A549 (cell line): ENCODE results near the gene EED. TPM values are rescaled to one million over a fixed set of nuclear protein-coding genes. Genes with fewer than 3 reads are reported as not detected.

ENCODE experiments used
- ATAC-seq, 2 experiments: fragments of 200-7000 bp in 1 of 2; fragments of >200 bp in 1 of 2; cut with Nextera tagmentation in 1 of 2; cut with Tn5 transposase in 1 of 2; 3 replicates each; pipeline versions ENCODE4 v1.8.0 to v1.9.1; 2018 to 2020; ENCODE audit warnings: mild to moderate bottlenecking in 1 of 2, moderate library complexity in 1 of 2
- CTCF ChIA-PET: fragments of 300-600 bp; sonication (Branson Sonifier 250); formaldehyde crosslinking; extraction: SDS; loops from one replicate; lab custom pipeline; 2021; ENCODE audit warnings: antibody characterized with exemption, inconsistent platforms; lab: Yijun Ruan, JAX
- POLR2A ChIA-PET: fragments of 350-600 bp; formaldehyde crosslinking; extraction: SDS; loops from one replicate; lab custom pipeline; 2021; ENCODE audit warnings: antibody characterized with exemption, inconsistent platforms; lab: Yijun Ruan, JAX
- DNase-seq, 2 experiments: peaks; one replicate each; pipeline versions ENCODE4 v3.0.0 to v3.0.0-alpha.2; 2011 to 2016; ENCODE audit warnings: low read depth in 1 of 2, low spot score in 1 of 2
- FAIRE-seq: peaks from 2 replicates; lab custom pipeline; 2011; peaks lifted over from hg19 to GRCh38; lab: Jason Lieb, UNC
- H3K27ac ChIP-seq, 2 experiments: fragments of >200 bp; sonication (Bioruptor Twin); formaldehyde crosslinking; 3 replicates each; pipeline ENCODE4 v1.5.1; 2016 to 2017
- H3K4me1 ChIP-seq: fragments of >200 bp; sonication (Bioruptor Twin); formaldehyde crosslinking; 3 replicates; pipeline ENCODE4 v1.6.1; 2016
- H3K4me2 ChIP-seq: fragments of >200 bp; sonication (Bioruptor Twin); formaldehyde crosslinking; 3 replicates; pipeline ENCODE4 v1.6.1; 2016
- H3K4me3 ChIP-seq: fragments of >200 bp; sonication (Bioruptor Twin); formaldehyde crosslinking; 3 replicates; pipeline ENCODE4 v1.5.1; 2016
- H3K9me3 ChIP-seq: fragments of >200 bp; sonication (Bioruptor Twin); formaldehyde crosslinking; 3 replicates; pipeline ENCODE4 v1.6.1; 2016
- CBX2 ChIP-seq: fragments of 200-600 bp; sonication (generic); IDR thresholded peaks from 2 replicates; pipeline ENCODE4 v1.6.1; 2016; ENCODE audit warnings: low read depth, mild to moderate bottlenecking, borderline replicate concordance
- CEBPB ChIP-seq, 2 experiments: fragments of >200 bp in 1 of 2; sonication (Bioruptor Twin) in 1 of 2; formaldehyde crosslinking in 1 of 2; IDR thresholded peaks; 2 replicates each; pipeline ENCODE4 v1.6.1; 2012 to 2016
- CHD2 ChIP-seq: fragments of 150-350 bp; IDR thresholded peaks from 2 replicates; pipeline ENCODE4 v1.6.1; 2014; ENCODE audit warnings: low read length; ENCODE audit not compliant: partially characterized antibody
- CTCF ChIP-seq: fragments of >200 bp; sonication (Bioruptor Twin); formaldehyde crosslinking; IDR thresholded peaks from 3 replicates; pipeline ENCODE4 v1.5.1; 2016
- EP300 ChIP-seq, 2 experiments: fragments of >200 bp; sonication (Bioruptor Twin); formaldehyde crosslinking; IDR thresholded peaks; 2 replicates in 1 of 2; 3 replicates in 1 of 2; pipeline ENCODE4 v1.6.1; 2016 to 2017
- FOSB ChIP-seq: fragments of 250-450 bp; sonication (Bioruptor Pico); IDR thresholded peaks from 2 replicates; pipeline ENCODE4 v1.5.0; 2020; ENCODE audit warnings: mild to moderate bottlenecking, moderate library complexity
- FOXS1 ChIP-seq: fragments of 250-450 bp; sonication (Bioruptor Pico); IDR thresholded peaks from 2 replicates; pipeline ENCODE4 v1.5.0; 2020; ENCODE audit warnings: mild to moderate bottlenecking, moderate library complexity
- HOXA7 ChIP-seq: fragments of 250-450 bp; sonication (Bioruptor Pico); IDR thresholded peaks from 2 replicates; pipeline ENCODE4 v1.5.0; 2020; ENCODE audit warnings: mild to moderate bottlenecking, moderate library complexity
- HOXB5 ChIP-seq: fragments of 250-450 bp; sonication (Bioruptor Pico); IDR thresholded peaks from 2 replicates; pipeline ENCODE4 v1.5.0; 2020; ENCODE audit warnings: mild to moderate bottlenecking, moderate library complexity
- JUN ChIP-seq, 2 experiments: fragments of >200 bp; sonication (Bioruptor Twin); formaldehyde crosslinking; IDR thresholded peaks; 2 replicates in 1 of 2; 3 replicates in 1 of 2; pipeline ENCODE4 v1.6.1; 2016 to 2017
- MYC ChIP-seq: IDR thresholded peaks from 2 replicates; pipeline ENCODE4 v1.6.1; 2012; ENCODE audit warnings: mild to moderate bottlenecking, inconsistent platforms, low read length, improper control_type of control experiment, borderline replicate concordance
- NFE2L2 ChIP-seq: fragments of 150-350 bp; conservative IDR thresholded peaks from 2 replicates; pipeline ENCODE4 v1.6.1; 2014; ENCODE audit warnings: low read length
- NPAS2 ChIP-seq: fragments of 250-450 bp; sonication (Bioruptor Pico); IDR thresholded peaks from 2 replicates; pipeline ENCODE4 v1.8.0; 2022; ENCODE audit warnings: mild to moderate bottlenecking, moderate library complexity, borderline replicate concordance
- PBX3 ChIP-seq: IDR thresholded peaks from 2 replicates; pipeline ENCODE4 v1.6.1; 2012
- POLR2A ChIP-seq: IDR thresholded peaks from 2 replicates; pipeline ENCODE4 v1.6.1; 2012; ENCODE audit warnings: mild to moderate bottlenecking, low read length
- RAD21 ChIP-seq, 2 experiments: fragments of >200 bp in 1 of 2; sonication (Bioruptor Twin) in 1 of 2; formaldehyde crosslinking in 1 of 2; IDR thresholded peaks in 1 of 2; conservative IDR thresholded peaks in 1 of 2; 2 replicates in 1 of 2; 3 replicates in 1 of 2; pipeline ENCODE4 v1.6.1; 2012 to 2018; ENCODE audit warnings: inconsistent platforms in 1 of 2
- RFX5 ChIP-seq: fragments of 450-650 bp; IDR thresholded peaks from 2 replicates; pipeline ENCODE4 v1.7.1; 2014; ENCODE audit warnings: antibody characterized with exemption, mild to moderate bottlenecking, moderate library complexity
- RNF2 ChIP-seq: fragments of 200-600 bp; sonication (generic); IDR thresholded peaks from 2 replicates; pipeline ENCODE4 v1.6.1; 2016; ENCODE audit warnings: low read depth, mild to moderate bottlenecking, antibody characterized with exemption, moderate library complexity, borderline replicate concordance
- SREBF2 ChIP-seq: fragments of 450-650 bp; IDR thresholded peaks from 2 replicates; pipeline ENCODE4 v1.6.1; 2014; ENCODE audit warnings: mild to moderate bottlenecking, moderate library complexity
- USF2 ChIP-seq: fragments of 450-650 bp; IDR thresholded peaks from 2 replicates; pipeline ENCODE4 v1.6.1; 2014; ENCODE audit warnings: antibody characterized with exemption
- ZC3H11A ChIP-seq: fragments of 450-650 bp; IDR thresholded peaks from 2 replicates; pipeline ENCODE4 v1.6.1; 2014; ENCODE audit warnings: antibody characterized with exemption, mild to moderate bottlenecking
- ZNF302 ChIP-seq: fragments of 250-450 bp; sonication (Bioruptor Pico); IDR thresholded peaks from 2 replicates; pipeline ENCODE4 v1.9.0; 2021; ENCODE audit warnings: inconsistent platforms, mild to moderate bottlenecking, moderate library complexity
- ZSCAN20 ChIP-seq: fragments of 250-450 bp; sonication (Bioruptor Pico); IDR thresholded peaks from 2 replicates; pipeline ENCODE4 v1.8.0; 2022; ENCODE audit warnings: mild to moderate bottlenecking, moderate library complexity
- WGBS: methylation state at CpG from one replicate; pipeline ENCODE4 v1.1.6; 2017; ENCODE audit errors: missing lambda C conversion rate; 5-methylcytosine and 5-hydroxymethylcytosine counted together
- polyA plus RNA-seq, 4 experiments: library from polyadenylated mRNA; depleted of rRNA in 3 of 4; stranded (reverse); fragments of >200 nt; fragmentation: RNase III in 1 of 4; extraction: RNeasy Plus Mini Kit Qiagen cat#74134 plus additional on column Dnase treatment in 1 of 4; gene quantifications; 2 replicates in 3 of 4; 3 replicates in 1 of 4; pipeline ENCODE4 v1.2.3, GENCODE V29; 2011 to 2017

Gene EED
- polyA plus RNA-seq, 2 of the 4 experiments (the other 2 are of a cell fraction): 33.0 to 43.6 TPM

GRCh38 chr11:86204356-86204755 lies 40.2 kb upstream of the EED start:
- POLR2A ChIA-PET: interaction anchor here (0.7 kb wide), 1 partner anchor 12 kb away, joined by 5 read pairs; no protein-coding TSS in a partner anchor
- TF ChIP-seq NPAS2 (CRISPR knock-in tag) (no peak), SREBF2 (no peak), EP300 (IDR thresholded peaks at IDR 0.05) (no peak), PBX3 (no peak), CHD2 (no peak), MYC (no peak), HOXB5 (CRISPR knock-in tag) (no peak), ZSCAN20 (CRISPR knock-in tag) (no peak)
- TF ChIP-seq, all 56 proteins: peak for 0
- WGBS: 62% methylated on average over 1 of the region's 1 CpG
- FAIRE-seq (no peak), DNase-seq (no peak), ATAC-seq (no peak)
- no peaks in the 10 kb centered on the region for H3K4me1 ChIP-seq
- CTCF ChIA-PET: interaction anchor here (0.6 to 6.1 kb wide), 9 partner anchors 9 to 613 kb away, joined by 3 to 25 read pairs (median 4); partner anchors contain the start of gene CCDC83
- no peak overlapping the region for H3K4me2 ChIP-seq
- H3K27ac ChIP-seq: no peak overlapping the region
- H3K4me3 ChIP-seq: no peak overlapping the region
- H3K9me3 ChIP-seq: no peaks in the 10 kb centered on the region

GRCh38 chr11:86205421-86206336 lies 38.9 kb upstream of the EED start:
- DNase-seq (no peak), FAIRE-seq (no peak), ATAC-seq (no peak)
- no peak overlapping the region for H3K4me2 ChIP-seq
- H3K27ac ChIP-seq: no peak overlapping the region
- CTCF ChIA-PET: interaction anchor here (1.2 to 6.1 kb wide), 6 partner anchors 10 to 351 kb away, joined by 3 to 25 read pairs (median 8); partner anchors contain the start of gene CCDC83
- 80% methylated on average over 11 of the region's 11 CpGs for WGBS
- H3K4me1 ChIP-seq: no peaks in the 10 kb centered on the region
- no peaks in the 10 kb centered on the region for H3K9me3 ChIP-seq
- TF ChIP-seq JUN (IDR thresholded peaks at IDR 0.05) (no peak), ZC3H11A (no peak), RAD21 (conservative IDR thresholded peaks at IDR 0.05 in 1 of 2, IDR thresholded peaks at IDR 0.05 in 1 of 2) (peak; percentile 22 to 28; a peak in 2 of 5 replicates), EP300 (IDR thresholded peaks at IDR 0.05) (no peak), CEBPB (IDR thresholded peaks at IDR 0.05) (peak; percentile 39 to 61; a peak in 3 of 4 replicates)
- POLR2A ChIA-PET: no interaction called here
- H3K4me3 ChIP-seq: no peak overlapping the region

- ChIA-PET CTCF (interaction anchor here (1.2 to 6.1 kb wide), 3 partner anchors 12 to 351 kb away, joined by 4 to 25 read pairs (median 7); partner anchors contain the start of gene CCDC83), POLR2A (no interaction called here)
- DNase-seq: no peak
- H3K27ac ChIP-seq: no peak overlapping the region
- no peak overlapping the region for H3K4me3 ChIP-seq
- no peak for FAIRE-seq
- no peaks in the 10 kb centered on the region for H3K4me1 ChIP-seq
- ATAC-seq: no peak
- H3K9me3 ChIP-seq: no peaks in the 10 kb centered on the region
- no peak overlapping the region for H3K4me2 ChIP-seq
- no peak for TF ChIP-seq SREBF2
- WGBS: 98% methylated on average over 2 of the region's 2 CpGs
Measured at GRCh38 chr11:86206337-86206695, 38.2 kb upstream of the EED start.

GRCh38 chr11:86207413-86207812 lies 37.1 kb upstream of the EED start:
- ATAC-seq (no peak), FAIRE-seq (peak; percentile 7)
- POLR2A ChIA-PET: no interaction called here
- CTCF ChIA-PET: interaction anchor here (0.7 to 6.1 kb wide), 4 partner anchors 11 to 352 kb away, joined by 3 to 25 read pairs (median 5); partner anchors contain the start of gene CCDC83
- TF ChIP-seq EP300 (IDR thresholded peaks at IDR 0.05) (no peak), CTCF (no peak), CBX2 (no peak), FOXS1 (no peak), USF2 (no peak), HOXA7 (CRISPR knock-in tag) (no peak), FOSB (CRISPR knock-in tag) (no peak), ZSCAN20 (CRISPR knock-in tag) (no peak), SREBF2 (no peak), JUN (IDR thresholded peaks at IDR 0.05) (no peak), RFX5 (no peak), NFE2L2 (no peak), POLR2A (no peak), ZNF302 (CRISPR knock-in tag) (no peak), RNF2 (no peak)
- TF ChIP-seq, all 56 proteins: peak for 0
- WGBS: 39% methylated on average over 2 of the region's 2 CpGs
- no peak for DNase-seq
- Histone ChIP-seq H3K9me3 (no peaks in the 10 kb centered on the region), H3K4me3 (no peak overlapping the region), H3K4me1 (peaks cover 9% of the 10 kb centered on the region; the same call in 2 of the 3 replicates), H3K27ac (no peak overlapping the region), H3K4me2 (no peak overlapping the region)
